DMS153 (cell line): Measurements from ENCODE around the gene KRTAP10-9.
"Not testable (repeated sequence)": the region's sequence is repeated elsewhere in the genome, so short reads cannot be mapped to it uniquely, and the experiment has no call there.

Source experiments
- DNase-seq: peaks from one replicate; lab custom pipeline; 2025; lab: John Stamatoyannopoulos, UW

The KRTAP10-9 gene

GRCh38 chr21:44626673-44627143, at the start of gene KRTAP10-9:
TSS of gene KRTAP10-9 (plus strand) at chr21:44627093. CDS start at chr21:44627172, 79 bp downstream.
- no peak for DNase-seq

- no peak for DNase-seq
Measured at GRCh38 chr21:44578371-44579055, 48.4 kb upstream of the KRTAP10-9 start.

GRCh38 chr21:44579056-44579832, 47.6 kb upstream of the KRTAP10-9 start:
- DNase-seq = no peak

DNA sequence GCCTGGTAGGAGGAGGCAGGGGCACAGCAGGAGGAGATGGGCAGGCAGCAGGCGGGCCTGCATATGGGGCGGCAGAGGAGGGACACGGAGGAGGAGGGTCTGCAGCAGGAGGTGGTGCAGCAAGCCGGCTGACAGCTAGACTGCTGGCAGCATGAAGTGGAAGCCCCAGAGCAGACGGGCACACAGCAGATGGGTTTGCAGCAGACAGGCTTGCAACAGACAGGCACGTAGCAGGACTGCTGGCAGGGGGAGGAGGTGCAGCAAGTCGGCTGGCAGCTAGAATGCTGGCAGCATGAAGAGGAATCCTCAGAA, 47.1 kb upstream of the KRTAP10-9 start:
- no peak for DNase-seq

DNA sequence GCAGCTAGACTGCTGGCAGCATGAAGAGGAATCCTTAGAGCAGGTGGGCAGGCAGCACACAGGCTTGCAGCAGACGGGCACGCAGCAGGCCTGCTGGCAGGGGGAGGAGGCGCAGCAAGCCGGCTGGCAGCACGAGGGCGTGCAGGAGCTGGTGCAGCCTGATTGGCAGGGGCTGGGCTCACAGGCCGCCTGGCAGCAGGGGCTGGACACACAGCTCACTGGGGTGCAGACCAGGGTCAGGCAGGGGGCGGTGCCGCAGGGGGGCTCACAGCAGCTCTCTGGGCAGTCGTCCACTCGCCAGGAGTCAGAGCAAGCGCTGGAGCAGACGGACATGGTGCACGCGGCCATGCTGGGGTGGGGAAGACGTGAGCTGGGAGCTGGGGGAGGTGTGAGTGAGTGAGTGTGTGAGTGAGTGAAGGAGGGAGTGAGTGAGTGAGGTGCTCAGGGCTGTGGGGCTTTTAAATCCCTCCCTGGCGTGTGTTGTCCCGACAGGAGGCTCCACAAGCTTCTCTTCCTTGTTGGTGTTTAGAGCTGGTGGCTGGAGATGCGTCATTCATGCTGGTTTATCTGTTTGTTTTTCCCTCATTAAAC, 46.6 kb upstream of the KRTAP10-9 start, which contains the start of gene KRTAP10-5:
Gene KRTAP10-5 (minus strand): TSS at position 374 of the 591 bp plus-strand sequence. CDS start 26 bp downstream, at position 348.
- not testable (repeated sequence) for DNase-seq

- no peak for DNase-seq
Measured at GRCh38 chr21:44581158-44581557, 45.7 kb upstream of the KRTAP10-9 start.

GRCh38 chr21:44582055-44582454, 44.8 kb upstream of the KRTAP10-9 start:
- no peak for DNase-seq

GRCh38 chr21:44583089-44583799, 43.6 kb upstream of the KRTAP10-9 start:
- DNase-seq = no peak

GRCh38 chr21:44583800-44584147, 43.1 kb upstream of the KRTAP10-9 start:
- no peak for DNase-seq

- DNase-seq = no peak
Measured at GRCh38 chr21:44585892-44586291, 41.0 kb upstream of the KRTAP10-9 start.

DNA sequence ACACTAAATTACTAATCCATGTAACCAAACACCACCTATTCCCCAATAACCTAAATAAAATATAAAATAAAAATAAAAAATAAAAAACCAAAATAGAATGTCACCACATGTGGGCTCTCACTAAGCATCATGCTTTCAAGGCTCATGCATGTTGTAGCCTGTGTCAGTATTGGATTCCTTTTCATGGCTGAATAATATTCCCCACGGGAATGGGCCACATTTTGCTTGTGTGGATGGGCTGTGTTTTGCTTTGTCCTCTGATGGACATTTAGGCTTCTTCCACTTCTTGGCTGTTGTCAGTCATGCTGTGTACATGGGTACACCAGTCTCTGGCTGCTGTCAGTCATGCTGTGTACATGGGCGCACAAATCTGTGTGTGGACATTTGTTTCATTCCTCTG, 37.8 kb upstream of the KRTAP10-9 start:
- no peak for DNase-seq

DNA sequence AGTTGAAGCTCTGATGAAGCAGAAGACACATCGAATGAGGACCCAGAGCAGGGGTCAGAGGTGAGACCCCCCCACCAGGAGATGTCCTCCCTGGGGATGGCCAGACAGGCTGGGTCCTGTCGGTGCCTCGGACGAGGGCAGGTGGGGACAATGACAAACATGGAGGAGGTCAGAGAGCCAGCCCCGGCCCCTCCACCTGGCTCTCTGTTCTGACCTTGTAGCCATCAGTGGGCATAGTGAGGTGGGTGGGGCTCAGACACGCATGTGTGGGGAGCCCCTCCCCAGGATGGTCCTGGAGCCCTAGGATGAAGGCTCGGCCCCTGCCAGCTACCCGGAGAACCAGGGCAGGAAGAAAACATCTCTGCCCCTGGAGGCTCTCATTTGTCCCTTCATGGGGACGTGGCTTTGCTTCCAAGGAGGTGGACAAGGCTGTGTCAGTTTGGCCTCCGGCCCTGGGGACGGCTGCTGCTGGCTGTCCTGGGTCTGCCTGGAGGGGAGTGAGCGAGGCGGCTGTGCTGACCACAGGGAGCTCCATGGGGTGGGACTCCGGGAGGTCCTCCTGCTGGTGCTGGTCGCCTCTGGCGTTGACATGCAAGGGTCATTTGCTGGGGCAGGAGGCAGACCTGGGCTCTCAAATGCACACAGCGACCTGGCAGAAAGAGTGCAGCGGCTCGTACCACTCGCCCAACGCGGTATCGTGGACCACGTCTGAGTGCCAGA, 37.1 kb upstream of the KRTAP10-9 start:
- no peak for DNase-seq

- no peak for DNase-seq
Measured at GRCh38 chr21:44590311-44590721, 36.6 kb upstream of the KRTAP10-9 start.

DNA sequence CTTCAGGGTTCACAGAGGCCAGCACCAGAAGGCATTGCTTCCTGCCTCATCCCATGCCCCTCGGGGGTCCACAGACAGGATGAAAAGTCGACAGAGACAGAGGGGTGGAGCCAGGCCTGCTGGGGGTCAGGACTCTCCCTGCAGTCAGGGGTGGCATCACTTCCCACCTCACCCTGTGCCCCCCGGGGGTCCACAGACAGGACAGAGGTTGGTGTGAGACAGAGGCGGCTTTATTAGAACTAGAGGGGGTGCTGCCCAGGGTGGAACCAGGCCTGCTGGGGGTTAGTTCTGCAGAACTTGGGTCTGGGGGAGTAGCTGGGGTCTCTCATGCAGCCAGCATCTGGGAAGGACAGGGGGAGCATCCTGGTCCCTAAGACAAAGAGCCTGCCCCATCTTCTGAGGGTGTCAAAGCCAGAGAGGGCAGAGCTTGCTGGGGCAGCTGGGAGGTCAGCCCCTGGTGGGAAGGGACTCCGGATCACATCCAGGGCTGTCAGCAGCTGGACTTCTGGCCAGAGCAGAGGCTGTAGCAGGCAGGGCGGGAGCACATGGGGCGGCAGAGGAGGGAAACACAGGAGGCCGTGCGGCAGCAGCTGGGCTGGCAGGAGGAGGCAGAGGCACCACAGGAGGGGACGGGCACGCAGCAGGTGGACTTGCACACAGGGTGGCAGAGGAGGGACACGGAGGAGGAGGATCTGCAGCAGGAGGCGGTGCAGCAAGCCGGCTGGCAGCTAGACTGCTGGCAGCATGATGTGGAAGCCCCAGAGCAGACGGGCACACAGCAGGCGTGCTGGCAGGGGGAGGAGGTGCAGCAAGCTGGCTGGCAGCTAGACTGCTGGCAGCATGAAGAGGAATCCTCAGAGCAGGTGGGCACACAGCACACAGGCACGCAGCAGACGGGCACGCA, 35.7 kb upstream of the KRTAP10-9 start:
- not testable (repeated sequence) for DNase-seq

DNA sequence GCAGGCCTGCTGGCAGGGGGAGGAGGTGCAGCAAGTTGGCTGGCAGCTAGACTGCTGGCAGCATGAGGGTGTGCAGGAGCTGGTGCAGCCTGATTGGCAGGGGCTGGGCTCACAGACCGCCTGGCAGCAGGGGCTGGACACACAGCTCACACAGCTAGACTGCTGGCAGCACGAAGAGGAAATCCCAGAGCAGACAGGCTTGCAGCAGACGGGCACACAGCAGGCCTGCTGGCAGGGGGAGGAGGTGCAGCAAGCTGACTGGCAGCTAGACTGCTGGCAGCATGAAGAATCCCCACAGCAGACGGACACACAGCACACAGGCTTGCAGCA, 35.1 kb upstream of the KRTAP10-9 start:
- not testable (repeated sequence) for DNase-seq

GRCh38 chr21:44592446-44593311, 34.2 kb upstream of the KRTAP10-9 start, which contains the start of gene KRTAP10-6:
TSS of gene KRTAP10-6 (minus strand) at chr21:44592505. CDS start at chr21:44592484, 21 bp downstream.
- DNase-seq = no peak

DNA sequence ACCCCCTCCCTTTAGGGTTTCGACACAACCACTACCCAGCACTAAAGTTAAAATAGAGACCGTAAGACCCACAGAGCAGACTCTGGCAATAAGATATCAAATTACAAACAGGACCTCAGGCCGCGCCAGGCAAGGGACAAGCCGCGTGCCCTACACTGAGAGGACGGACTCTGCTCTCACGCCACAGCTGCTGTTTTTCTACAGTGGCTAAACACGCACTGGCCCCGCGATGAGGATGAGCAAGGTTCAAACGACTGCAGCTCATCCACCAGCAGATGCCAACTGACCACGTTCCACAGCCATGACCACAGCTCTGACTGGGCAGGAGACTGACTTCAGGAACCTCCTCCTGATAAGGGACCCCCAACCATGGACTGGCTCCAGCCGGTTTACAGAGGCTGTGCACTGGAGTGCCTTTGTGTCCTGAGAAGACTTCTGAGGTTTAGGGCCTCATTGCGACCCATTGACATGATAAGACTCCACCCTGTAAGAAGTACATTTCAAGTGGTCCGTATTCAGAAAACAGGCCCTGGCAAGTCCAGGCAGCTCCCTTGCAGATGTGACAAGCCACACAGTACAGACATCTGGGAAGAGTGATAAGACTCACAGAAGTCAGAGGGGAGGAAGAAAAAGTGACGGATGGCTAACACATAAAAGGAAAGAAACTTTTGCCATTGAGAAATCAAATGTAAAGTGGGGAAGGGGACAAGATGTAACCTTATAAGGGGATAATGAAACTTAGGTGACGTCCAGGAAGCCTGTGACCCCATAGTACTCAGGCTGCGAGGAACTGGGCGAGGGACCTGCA, 33.1 kb upstream of the KRTAP10-9 start:
- DNase-seq = no peak

GRCh38 chr21:44594406-44594916, 32.4 kb upstream of the KRTAP10-9 start:
- no peak for DNase-seq

GRCh38 chr21:44595524-44595923, 31.4 kb upstream of the KRTAP10-9 start:
- DNase-seq = no peak
